KOPT-K1 (cell line): ENCODE results near the gene CBLL2.
"Not testable (repeated sequence)": the region's sequence is repeated elsewhere in the genome, so short reads cannot be mapped to it uniquely, and the experiment has no call there.

Experiments used
- H3K27ac ChIP-seq: fragments of 200-600 bp; sonication (generic); 2 replicates; pipeline ENCODE4 v1.5.1; 2016; ENCODE audit warnings: antibody characterized with exemption, mild to moderate bottlenecking, low read depth, low read length; ENCODE audit not compliant: poor library complexity, severe bottlenecking
- H3K36me3 ChIP-seq: fragments of 200-600 bp; sonication (generic); 2 replicates; pipeline ENCODE4 v1.5.1; 2017; ENCODE audit warnings: antibody characterized with exemption, mild to moderate bottlenecking, low read length, moderate library complexity; ENCODE audit not compliant: insufficient read depth
- H3K9me3 ChIP-seq: fragments of 200-600 bp; sonication (generic); 2 replicates; pipeline ENCODE4 v1.5.1; 2017; ENCODE audit warnings: antibody characterized with exemption, low read length, mild to moderate bottlenecking; ENCODE audit not compliant: insufficient read depth, poor library complexity, severe bottlenecking

The CBLL2 gene, protein sequence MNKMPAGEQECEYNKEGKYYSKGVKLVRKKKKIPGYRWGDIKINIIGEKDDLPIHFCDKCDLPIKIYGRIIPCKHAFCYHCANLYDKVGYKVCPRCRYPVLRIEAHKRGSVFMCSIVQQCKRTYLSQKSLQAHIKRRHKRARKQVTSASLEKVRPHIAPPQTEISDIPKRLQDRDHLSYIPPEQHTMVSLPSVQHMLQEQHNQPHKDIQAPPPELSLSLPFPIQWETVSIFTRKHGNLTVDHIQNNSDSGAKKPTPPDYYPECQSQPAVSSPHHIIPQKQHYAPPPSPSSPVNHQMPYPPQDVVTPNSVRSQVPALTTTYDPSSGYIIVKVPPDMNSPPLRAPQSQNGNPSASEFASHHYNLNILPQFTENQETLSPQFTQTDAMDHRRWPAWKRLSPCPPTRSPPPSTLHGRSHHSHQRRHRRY

DNA sequence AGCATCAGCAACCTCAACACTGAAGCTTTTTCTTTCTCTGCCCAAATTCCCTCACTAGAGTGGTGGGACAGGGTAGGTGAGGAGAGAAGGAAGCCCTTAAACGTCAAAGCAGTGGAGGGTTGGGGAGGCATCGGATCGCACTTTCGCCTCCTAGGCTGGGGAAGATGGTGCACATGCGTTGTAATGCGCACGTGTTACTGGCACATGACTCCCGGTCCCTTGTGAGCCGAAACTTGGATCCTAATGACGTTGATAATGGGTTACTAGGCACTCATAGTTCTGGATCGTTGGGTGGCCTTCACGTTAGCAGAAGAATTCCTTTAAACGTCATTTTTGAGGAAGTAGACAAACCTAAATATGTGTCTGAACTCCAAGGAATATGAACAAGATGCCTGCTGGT is at the start of gene CBLL2:
TSS of gene CBLL2 (plus strand) at position 301 of the 400 bp plus-strand sequence. CDS start at position 380, 79 bp downstream.
- H3K9me3 ChIP-seq = no peaks in the 10 kb centered on the region
- no peaks in the 10 kb centered on the region for H3K36me3 ChIP-seq
- no peak within 1 kb of the TSS for H3K27ac ChIP-seq

DNA sequence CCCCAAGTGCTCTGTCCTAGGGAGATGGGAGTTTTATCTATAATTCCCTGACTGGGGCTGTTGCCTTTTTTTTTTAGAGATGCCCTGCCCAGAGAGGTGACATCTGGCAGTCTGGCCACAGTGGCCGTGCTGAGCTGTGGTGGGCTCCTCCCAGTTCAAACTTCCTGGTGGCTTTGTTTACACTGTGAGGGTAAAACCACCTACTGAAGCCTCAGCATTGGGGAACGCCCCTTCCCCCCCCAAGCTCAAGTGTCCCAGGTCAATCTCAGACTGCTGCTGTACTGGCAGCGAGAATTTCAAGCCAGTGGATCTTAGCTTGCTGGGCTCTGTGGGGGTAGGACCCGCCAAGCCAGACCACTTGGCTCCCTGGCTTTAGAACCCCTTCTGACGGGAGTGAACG is 38.3 kb upstream of the CBLL2 start:
- Histone ChIP-seq H3K27ac (no peak overlapping the region), H3K36me3 (no peaks in the 10 kb centered on the region), H3K9me3 (no peaks in the 10 kb centered on the region)

DNA sequence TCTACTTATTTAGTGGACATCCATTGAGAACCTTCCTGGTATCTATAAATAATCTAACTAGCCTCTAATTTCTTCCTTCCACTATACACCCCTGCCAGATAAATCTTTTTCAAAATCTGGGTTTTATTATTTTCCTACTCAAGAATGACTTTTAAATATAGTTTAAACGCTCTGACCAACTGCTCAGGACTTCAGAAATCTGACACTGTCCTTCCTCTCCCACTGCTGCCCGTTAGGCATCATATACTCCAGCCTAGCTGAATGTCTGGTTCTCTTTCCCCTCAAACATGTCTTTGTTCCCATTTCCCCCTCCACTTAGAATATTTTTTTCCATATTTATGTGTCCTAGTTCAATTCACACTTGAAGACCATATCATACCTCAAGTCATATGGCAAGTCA is 35.2 kb upstream of the CBLL2 start:
- Histone ChIP-seq H3K27ac (no peak overlapping the region), H3K9me3 (no peaks in the 10 kb centered on the region), H3K36me3 (no peaks in the 10 kb centered on the region)

DNA sequence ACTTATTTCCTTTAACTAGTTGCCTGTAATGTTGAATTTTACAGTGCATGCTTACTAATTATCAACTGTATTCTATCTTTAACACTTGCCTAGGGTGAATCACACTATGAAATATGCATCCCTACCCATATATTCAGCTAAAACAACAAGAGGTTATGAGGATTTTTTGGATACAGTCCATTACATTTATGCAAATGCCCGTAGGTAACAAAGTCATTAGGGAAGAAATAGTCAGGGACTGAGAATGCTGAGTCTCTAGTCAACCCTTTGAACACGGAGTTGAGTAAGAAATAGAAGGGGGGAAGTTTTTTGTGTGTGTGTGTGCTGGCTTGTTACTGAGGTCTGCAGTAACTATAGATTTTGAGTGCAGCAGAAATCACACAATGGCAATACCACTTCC is 26.1 kb upstream of the CBLL2 start:
- Histone ChIP-seq H3K9me3 (no peaks in the 10 kb centered on the region), H3K27ac (no peak overlapping the region), H3K36me3 (no peaks in the 10 kb centered on the region)

DNA sequence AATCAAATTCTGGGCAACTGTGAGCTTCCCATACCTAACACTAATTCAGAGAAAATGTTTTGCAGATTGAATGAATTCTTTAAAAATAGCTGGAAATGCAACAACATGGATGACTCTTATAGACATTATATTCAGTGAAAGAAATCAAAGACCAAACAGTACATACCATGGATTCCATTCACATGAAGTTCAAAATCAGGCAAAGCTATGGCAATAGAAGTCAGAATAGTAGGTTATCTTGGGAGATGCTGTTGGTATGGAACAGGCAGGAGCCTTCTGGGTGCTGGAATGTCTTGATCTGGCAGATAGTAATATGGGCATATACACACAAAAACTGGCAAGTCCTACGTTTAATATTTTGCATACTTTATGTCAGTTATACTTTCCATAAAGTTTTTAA is 25.5 kb upstream of the CBLL2 start:
- H3K9me3 ChIP-seq = no peaks in the 10 kb centered on the region
- H3K27ac ChIP-seq = no peak overlapping the region
- no peaks in the 10 kb centered on the region for H3K36me3 ChIP-seq

DNA sequence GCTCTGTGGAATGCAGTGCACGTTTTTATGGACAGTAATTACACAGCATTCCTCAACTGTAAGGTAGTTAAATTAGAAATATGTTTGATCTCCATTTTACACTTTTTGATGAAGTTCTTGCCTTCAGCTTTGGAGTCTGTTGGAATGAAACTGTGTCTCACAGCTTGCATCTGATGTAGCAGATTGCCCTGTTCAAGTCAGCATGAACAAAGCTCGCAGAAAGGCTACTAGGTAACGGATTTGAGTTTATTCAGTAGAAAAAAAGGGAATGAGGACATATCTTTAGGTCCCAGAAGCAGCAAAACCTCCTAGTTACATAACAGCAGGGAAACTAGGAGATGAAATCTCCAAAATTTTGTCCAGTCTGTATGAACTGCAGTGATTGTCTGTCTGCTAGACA is 24.3 kb upstream of the CBLL2 start:
- H3K36me3 ChIP-seq = no peaks in the 10 kb centered on the region
- no peak overlapping the region for H3K27ac ChIP-seq
- no peaks in the 10 kb centered on the region for H3K9me3 ChIP-seq

DNA sequence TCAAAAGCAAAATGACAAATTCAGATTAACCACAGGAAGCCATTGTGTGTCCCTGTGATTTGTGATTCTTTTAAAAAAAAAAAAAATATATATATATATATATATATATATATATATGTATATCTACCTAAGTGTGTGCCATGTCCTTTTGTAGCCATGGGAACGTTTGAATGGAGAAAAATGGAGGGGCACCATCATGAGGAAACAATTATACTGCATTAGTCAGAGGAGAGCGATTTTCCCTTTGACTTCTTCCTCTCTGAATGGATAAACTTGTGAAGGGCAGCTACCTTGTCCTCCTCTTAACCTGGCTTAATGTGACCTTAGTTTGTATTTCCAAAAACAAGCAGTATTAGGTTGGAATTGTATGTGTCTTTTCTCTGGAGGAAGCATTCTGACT is 23.3 kb upstream of the CBLL2 start:
- H3K36me3 ChIP-seq = no peaks in the 10 kb centered on the region
- H3K9me3 ChIP-seq = no peaks in the 10 kb centered on the region
- no peak overlapping the region for H3K27ac ChIP-seq

DNA sequence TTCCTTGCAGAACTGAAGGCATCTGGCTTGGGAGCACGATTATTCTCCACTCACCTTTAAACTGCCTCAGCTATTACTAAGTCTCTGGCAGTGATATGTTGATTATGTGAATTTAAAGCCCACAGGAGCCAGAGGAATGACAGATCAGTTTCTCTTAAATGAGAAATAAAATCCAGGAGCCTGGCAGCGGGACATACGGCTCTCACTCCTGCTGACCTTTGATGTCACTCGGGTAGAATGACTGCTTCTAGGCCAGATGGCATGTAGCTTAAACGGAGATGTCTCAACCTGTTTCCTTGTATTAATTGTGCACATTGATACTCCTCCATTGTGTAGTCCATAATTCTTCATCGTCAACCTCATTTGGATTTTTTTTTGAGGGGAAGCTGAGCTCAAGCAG is 4.0 kb upstream of the CBLL2 start:
- Histone ChIP-seq H3K36me3 (no peaks in the 10 kb centered on the region), H3K9me3 (no peaks in the 10 kb centered on the region), H3K27ac (no peak overlapping the region)

DNA sequence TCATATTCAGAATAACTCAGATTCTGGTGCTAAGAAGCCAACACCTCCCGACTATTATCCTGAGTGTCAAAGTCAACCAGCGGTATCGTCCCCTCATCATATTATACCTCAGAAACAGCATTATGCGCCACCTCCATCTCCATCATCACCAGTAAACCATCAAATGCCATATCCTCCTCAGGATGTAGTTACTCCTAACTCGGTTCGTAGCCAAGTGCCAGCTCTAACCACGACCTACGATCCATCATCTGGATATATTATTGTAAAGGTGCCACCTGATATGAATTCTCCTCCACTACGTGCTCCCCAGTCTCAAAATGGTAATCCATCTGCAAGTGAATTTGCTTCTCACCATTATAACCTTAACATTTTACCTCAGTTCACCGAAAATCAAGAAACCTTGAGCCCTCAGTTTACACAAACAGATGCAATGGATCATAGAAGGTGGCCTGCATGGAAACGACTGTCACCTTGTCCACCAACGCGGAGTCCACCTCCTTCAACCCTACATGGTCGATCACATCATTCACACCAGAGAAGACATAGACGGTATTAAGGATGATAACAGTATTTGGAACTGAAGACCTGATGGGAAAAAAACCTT is 1.1 kb downstream of the CBLL2 start:
- no peak overlapping the region for H3K27ac ChIP-seq
- no peaks in the 10 kb centered on the region for H3K36me3 ChIP-seq
- no peaks in the 10 kb centered on the region for H3K9me3 ChIP-seq

DNA sequence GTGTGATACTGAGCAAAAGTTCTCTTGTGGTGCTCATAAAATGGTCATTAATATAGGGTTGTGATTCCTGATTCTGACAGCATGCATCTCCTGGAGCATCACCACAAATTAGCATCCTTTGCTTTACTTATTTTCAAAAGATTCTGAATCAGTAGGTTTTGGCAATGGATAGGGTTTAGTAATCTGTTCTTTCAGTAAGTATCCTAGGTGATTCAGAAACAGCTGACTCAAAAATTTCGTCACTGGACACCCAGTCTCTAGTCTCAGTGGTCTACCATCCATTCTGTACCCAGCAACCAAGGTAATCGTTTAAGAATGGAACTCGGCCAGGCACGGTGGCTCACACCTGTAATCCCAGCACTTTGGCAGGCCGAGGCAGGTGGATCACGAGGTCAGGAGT is 4.1 kb downstream of the CBLL2 start:
- Histone ChIP-seq H3K36me3 (no peaks in the 10 kb centered on the region), H3K27ac (no peak overlapping the region)

DNA sequence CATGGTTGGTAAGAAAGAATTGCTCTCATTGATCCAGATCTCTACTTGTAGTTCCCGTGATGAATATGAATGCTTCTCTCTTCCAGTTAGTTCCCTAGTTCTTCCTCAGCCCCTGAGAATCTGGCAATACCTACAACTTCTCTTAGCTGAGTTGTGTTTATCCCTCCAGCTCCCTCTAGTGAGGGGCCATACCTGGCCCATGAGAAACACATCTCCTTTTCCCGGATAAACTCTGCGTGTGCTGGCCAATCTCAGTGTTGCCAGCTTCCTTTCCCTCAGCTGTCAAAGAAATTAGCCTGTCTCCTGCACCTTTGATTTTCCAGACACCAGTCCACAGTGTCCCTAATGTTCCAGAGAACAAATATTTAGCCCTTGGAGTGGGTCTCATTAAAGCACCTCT is 5.7 kb downstream of the CBLL2 start:
- H3K36me3 ChIP-seq = no peaks in the 10 kb centered on the region
- no peak overlapping the region for H3K27ac ChIP-seq
- H3K9me3 ChIP-seq = no peaks in the 10 kb centered on the region

More for the DNA sequence above, 4.1 kb downstream of the CBLL2 start:
- no peaks in the 10 kb centered on the region for H3K9me3 ChIP-seq

DNA sequence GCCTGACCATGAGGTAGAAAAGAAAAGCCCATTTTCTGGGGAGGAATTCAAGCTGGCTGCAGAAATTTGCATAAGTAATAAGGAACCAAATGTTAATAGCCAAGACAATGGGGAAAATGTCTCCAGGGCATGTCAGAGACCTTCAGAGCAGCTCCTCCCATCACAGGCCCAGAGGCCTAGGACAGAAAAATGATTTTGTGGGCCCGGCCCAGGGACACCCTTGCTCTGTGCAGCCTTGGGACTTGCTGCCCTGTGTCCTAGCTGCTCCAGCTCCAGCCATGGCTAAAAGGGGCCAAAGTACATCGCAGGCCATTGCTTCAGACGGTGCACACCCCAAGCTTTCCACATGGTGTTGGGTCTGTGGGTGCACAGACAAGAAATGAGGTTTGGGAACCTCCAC is 16.5 kb downstream of the CBLL2 start:
- H3K9me3 ChIP-seq, H3K36me3 ChIP-seq, H3K27ac ChIP-seq: not testable (repeated sequence)

DNA sequence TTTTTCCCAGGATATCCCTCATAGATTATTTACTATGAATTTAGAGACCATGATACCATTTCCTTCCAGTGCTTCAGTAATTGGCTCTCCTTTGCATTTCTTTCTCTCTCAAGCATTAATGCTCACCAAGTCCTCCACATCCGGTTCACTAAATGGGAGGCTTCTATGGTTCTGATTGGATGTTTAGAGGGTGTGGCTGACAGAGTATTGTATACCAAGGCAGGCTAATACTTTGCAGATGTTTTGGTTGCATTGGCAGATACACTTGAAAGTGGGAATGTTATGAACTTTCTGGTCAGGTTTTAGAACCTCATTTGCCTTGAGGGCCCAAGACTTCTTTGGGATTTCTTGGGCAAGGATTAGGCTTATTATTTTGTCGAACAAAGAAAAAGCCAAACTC is 24.2 kb downstream of the CBLL2 start:
- no peaks in the 10 kb centered on the region for H3K36me3 ChIP-seq
- no peaks in the 10 kb centered on the region for H3K9me3 ChIP-seq
- no peak overlapping the region for H3K27ac ChIP-seq

DNA sequence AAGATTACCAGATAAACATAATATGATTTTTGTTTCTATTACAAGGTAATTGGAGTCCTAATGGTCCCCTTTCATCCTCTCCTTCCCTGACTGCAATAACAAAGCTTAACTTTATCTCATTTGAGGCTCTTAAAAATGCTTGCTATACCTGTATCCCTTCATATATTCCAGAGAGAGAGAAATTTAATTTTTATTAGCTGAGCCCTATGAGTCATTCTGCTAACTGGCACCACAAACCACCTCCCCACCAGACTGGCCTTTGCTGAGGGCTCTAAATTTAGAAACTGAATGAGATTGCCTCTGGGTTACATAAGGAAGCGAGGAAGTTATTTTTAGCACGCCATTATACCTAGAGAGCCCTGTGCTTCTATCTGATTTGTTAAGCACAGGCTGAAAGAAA is 27.4 kb downstream of the CBLL2 start:
- no peak overlapping the region for H3K27ac ChIP-seq
- H3K9me3 ChIP-seq = no peaks in the 10 kb centered on the region
- no peaks in the 10 kb centered on the region for H3K36me3 ChIP-seq

DNA sequence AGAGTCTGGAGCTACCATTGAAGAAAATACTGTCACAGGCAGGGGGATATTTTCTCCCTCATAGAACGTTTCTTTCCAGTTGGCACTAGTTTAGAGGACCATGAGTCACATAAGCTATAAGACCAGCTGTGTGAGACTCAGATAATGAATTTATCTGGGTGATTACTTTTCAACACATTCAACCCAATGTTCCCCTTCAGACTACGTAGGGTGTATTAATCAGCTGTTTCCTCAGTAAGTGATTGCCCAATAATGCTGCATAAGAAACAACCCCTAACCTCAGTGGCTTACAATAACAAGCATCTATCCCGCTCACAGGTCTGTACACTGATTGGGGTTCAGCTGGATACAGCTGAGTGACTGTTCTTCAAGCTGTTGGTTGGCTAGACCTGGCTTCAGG is 38.1 kb downstream of the CBLL2 start:
- Histone ChIP-seq H3K9me3 (no peaks in the 10 kb centered on the region), H3K27ac (no peak overlapping the region), H3K36me3 (no peaks in the 10 kb centered on the region)

DNA sequence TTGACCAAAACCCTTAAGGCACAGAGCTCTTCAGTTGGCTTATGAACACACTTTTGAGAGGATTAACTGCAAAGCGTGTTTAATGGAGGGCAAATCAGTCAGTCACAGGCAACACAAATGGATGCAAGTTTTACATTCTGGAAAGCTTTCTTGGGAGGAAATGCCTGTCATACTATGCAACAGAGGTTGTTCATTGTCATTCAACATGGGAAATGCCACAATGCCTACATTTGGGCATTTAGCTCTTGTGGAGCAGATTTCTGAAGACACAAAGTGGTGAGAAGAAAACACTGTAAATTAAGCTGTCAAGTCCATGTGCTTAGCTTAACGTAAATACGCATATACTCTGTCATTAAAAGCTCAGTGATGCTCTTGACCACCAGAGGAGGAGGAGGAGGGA is 41.1 kb downstream of the CBLL2 start:
- H3K36me3 ChIP-seq = no peaks in the 10 kb centered on the region
- H3K9me3 ChIP-seq = no peaks in the 10 kb centered on the region
- no peak overlapping the region for H3K27ac ChIP-seq
